NCI-H69 (cell line): ENCODE data around the gene FIGN.

Experiments used
- DNase-seq: peaks from one replicate; lab custom pipeline; 2025; lab: John Stamatoyannopoulos, UW

FIGN gene

DNA sequence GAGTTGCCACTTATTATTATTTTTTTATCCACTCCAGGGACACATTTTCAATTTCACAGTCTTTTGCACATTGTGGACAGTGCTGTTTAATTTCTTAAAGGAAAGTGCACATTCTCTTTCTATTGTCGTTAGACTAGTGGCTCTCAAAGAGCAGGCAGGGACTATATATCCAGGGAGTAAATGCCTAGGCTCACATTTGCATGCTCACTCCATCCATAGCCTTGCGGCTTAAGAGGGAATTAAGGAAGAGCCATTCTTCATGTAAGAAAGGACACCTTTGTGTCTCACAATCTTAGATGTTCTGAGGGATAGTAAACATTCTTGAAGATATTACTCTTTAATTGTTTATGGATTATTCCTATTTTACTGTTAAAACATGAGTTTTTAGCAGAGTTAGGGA lies 70.8 kb downstream of the FIGN start:
- DNase-seq = no peak

DNA sequence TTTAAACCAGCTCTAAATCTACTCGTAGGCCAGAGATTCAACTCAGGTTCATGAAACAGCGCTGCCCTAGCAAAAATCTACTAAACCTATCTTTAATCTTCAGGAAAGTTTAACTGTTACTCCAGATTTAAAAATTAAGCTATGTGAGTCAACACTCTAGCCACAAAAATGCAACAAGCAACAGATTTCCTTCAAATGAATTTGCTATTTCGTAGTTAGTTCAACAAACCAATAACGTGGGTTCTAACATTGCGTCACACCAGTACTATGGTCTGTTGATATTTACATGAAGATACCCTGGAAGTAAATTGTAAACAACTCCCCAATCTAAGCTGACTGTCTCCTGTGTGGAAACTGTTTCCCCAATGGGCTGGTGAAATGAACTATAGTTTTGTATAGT lies 71.2 kb downstream of the FIGN start:
- no peak for DNase-seq

GRCh38 chr2:163662141-163662780 lies 73.5 kb downstream of the FIGN start:
- DNase-seq = no peak

DNA sequence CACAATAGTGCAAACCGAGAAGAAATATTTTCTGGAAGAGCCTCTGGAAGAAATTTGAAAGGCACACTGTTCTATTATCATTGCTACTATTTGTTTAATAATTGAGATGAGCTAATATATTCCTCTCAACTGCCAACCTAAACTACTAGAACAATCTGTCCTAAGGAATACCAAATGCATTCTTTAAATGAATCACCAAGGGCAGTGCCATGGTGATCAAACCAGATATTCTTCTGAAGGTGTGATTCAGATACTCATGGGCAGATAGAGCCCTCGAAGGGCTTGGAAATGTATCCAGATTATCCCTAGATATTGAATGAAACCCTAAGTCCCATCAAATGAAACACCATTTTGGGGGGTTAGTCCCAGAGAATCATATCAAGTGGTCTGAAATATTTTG lies 76.6 kb downstream of the FIGN start:
- no peak for DNase-seq

- DNase-seq = peak; percentile 79
These were observed 77.3 kb downstream of the FIGN start for GRCh38 chr2:163658556-163658955.

- no peak for DNase-seq
These were observed 78.5 kb downstream of the FIGN start for GRCh38 chr2:163657281-163657656.

DNA sequence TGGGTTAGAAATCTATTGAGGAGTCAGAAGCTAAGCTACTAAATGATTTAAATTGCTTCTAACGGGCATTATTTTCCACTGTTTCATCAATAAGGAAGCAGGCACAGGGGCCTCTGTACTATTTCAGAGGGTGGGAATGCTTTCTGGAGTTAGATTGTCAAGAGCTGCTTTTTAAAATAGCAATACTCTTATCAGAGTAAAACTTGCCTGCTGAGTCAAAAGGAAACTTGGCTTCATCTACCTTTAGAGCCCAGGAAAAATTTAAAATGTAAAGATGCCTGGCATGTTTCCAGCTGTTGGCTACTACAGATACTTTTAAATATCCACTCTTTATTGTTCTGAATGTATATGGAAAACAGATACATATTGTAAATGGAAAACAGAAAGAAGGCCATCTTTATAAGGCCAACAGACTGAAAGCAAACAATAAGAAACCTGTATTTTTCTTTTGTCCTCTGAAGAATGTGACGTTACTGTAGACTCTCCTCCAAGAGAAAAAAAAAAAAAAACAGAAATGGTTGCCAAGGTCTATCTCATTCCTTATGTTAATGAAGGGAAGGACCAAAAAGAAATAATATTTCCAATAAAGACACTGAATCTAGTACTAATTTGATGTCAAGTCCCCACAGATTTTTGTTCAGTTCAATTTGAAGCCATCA lies 79.1 kb downstream of the FIGN start:
- DNase-seq = no peak

- DNase-seq = no peak
These were observed 80.1 kb downstream of the FIGN start for GRCh38 chr2:163655667-163656066.

DNA sequence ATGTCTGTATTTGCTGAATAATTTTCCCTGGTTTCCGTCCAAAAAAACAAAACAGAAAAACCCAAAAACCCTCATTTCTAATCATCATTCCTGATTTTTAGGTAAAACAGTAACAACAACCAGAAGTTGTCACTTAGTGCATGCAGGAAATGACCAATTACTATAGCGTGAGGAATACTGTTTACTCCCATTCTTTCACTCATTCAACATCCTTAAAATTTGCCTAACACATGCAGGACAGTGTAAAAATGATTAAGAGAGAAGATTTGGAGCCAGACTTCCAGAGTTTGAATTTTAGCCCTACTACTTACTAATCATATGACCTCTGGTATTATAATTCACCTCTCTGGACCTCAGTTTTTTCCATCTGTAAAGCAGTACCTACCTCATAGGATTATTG lies 83.1 kb downstream of the FIGN start:
- peak; percentile 55 for DNase-seq

DNA sequence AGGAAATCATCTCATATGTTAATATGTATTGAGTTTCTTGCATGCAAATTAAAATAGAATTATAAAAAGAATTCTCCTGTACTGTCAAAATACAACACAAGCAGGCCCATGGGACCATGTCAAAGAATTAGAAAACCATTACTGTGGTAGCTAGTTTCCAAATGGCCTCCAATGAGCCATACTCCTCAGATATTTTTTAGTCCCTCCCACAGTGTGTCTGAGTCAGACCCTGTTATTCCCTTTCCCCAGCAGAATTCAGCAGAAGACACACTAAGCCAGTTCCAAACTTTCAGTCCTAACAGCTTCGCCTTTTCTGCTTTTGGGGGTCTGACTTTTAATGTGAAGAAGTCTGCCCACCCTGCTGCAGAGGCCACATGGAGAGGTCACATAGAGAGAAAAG lies 86.7 kb downstream of the FIGN start:
- DNase-seq = peak; percentile 36

- peak; percentile 67 for DNase-seq
These were observed 88.5 kb downstream of the FIGN start for GRCh38 chr2:163647300-163647699.

- peak; percentile 85 for DNase-seq
These were observed 89.1 kb downstream of the FIGN start for GRCh38 chr2:163646687-163647086.

DNA sequence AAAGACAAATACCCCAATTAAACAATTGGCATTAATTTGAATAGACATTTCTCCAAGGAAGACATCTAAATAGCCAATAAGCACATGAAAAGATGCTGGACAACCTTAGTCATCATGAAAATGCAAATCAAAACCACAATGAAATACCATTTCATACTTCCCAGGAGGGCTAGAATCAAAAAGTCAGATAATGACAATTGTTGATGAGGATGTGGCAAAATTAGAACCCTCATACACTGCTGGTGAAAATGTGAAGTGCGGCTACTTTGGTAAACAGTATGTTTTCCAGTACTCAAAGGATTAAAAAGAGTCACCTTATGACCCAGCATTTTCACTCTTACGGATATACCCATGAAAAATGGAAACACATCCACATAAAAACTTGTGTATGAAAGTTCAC lies 91.6 kb downstream of the FIGN start:
- DNase-seq = peak; percentile 31

DNA sequence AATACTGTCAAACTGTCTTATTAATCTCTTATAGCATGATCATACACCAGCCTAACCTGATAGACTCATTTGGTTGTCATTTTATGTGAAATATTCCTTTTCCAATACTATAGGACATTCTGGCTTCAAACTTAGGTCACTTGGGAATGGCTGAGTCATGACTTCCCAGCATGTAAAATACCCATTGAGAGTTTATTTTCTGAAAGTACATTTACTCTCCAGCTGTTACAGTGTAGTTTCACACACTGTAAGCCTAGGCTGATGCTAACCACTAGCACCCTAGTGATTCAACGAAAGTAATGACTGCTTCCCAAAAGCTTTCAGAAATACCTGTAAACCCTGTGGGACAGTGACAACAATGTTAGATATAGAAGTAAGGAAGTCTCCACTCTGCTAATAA lies 93.8 kb downstream of the FIGN start:
- peak; percentile 50 for DNase-seq

DNA sequence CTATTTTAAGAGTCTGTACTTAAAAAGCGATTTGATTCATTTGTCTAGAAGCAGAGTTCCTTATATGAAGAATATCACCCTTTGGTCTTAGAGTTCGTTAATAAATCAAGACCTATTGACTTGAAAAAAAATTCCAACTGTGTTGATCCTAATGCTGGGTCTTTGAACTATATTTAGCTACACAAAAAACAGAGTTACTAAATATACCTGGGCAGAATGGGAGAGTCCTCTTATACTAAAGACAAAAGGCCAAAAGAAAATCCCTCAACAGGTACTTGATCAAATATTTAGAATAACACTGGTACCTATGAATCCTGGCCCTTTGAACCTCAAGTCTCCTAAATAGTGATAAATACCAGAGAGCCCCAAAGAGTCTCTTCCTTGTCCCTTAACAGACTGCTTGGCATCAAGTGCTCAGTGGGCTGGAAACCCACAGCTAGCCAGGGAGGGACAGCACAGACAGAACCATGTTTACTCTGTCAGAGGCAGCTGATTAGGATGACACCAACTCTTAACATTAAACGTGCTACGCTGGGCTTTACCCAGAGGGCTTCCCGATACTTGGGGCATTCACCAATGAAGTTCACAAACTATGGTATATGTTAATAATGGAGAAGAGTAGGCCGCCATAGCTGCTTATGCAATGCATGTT lies 95.1 kb downstream of the FIGN start:
- DNase-seq = peak; percentile 44

GRCh38 chr2:163637871-163638270 lies 97.9 kb downstream of the FIGN start:
- DNase-seq = peak; percentile 78

GRCh38 chr2:163633291-163633690 lies 102.5 kb downstream of the FIGN start:
- DNase-seq = no peak

GRCh38 chr2:163630836-163631235 lies 105.0 kb downstream of the FIGN start:
- DNase-seq = no peak

GRCh38 chr2:163626639-163627109 lies 109.1 kb downstream of the FIGN start:
- DNase-seq = peak; percentile 70

DNA sequence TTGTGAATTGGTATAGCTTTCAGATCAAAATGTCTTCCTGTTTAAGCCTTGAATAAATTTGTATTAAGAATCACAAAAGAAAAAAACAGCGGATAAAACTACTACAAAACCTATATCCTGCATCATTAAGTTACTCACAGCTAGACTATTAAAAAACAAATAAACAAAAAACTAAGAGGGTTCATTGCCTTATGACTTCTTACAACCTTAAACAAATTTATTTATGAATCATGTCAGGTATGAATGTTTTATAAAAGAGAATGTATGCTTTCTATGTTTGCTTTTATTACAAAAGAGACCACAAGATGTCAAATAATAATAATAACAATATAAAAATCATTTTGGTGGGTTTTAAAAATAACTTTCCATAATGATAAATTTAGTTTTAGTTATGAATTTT lies 109.6 kb downstream of the FIGN start:
- DNase-seq = no peak

DNA sequence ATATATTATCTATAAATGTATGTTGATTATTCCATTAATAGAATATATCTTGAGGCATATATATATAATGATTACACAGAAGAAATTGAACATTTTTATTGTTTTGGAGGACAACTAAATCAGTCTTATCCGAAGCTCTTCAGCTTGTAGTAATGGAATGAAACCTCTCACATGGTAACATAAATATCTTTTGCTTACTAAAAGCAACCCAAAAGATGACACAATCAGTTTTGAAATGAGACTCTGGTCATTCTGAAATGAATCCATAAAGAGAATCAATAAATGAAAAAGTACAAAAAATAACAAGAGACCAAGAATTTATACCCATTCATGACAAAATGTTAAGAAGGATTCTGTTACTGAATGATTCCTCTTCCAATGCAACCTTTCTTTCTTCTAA lies 110.2 kb downstream of the FIGN start:
- DNase-seq = no peak

DNA sequence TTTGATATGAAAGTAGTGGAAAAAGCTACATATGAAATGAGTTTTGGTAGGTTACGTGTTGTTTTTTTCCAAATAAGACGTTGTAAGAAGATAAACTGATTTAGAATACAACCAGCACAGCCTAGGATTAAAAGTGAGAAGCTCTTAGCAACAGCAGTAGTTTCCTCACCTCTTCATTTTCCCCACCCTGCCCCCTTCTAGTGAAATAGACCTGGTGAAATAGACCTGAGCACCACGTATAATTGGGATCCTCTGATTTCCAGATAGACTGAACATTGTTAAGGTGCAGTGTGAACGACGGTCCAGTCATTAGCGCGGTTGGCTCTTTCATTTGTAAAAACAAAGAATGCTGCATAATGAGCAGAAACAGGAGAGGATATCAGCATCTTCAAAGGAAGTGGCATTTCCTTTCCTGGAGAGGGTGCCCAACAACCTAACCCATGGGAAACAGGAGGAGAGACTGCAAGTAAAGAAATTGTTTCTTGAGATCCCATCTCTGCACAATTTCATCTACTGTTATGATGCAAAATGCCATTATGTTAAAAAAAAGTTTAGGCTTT lies 114.3 kb downstream of the FIGN start:
- peak; percentile 62 for DNase-seq

DNA sequence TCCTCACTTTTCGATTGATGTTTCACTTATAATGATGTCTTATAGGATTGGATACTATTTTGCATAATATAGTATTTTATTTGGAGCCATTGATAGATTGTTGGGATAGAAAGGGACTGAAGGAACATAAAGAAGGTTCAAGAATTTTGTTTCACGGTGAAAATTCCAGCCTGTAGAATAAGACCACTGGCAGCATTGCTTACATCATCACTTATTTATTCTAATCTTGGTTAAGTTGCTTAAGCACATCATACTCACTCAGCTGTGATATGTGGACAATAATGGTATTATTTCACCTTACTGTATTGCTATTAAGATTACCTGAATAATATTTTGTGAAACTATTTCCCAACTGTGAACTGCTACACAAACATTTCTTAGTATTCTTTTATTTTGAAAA lies 118.3 kb downstream of the FIGN start:
- DNase-seq = peak; percentile 17
